Stimulated activated CD4-positive, alpha-beta T cell treated with anti-CD3 and anti-CD28 coated beads, Interleukin-4, amount 100 ng/mL, for 1 hour (primary cell): Measurements from ENCODE around the gene SMCHD1.
A peak's percentile ranks its signal among the peaks of the same experiment; 100 is the strongest.

Experiments
- DNase-seq: peaks from one replicate; pipeline ENCODE4 v3.0.0-alpha.2; 2020

SMCHD1 gene

GRCh38 chr18:2655178-2655953, at the start of gene SMCHD1:
SMCHD1 (plus strand) TSS chr18:2655726; CDS start chr18:2656076, 350 bp downstream.
- peak; percentile 94 for DNase-seq

GRCh38 chr18:2606335-2606734, 49.2 kb upstream of the SMCHD1 start:
- no peak for DNase-seq

- DNase-seq = no peak
These were observed 45.9 kb upstream of the SMCHD1 start for GRCh38 chr18:2609604-2610003.

GRCh38 chr18:2610549-2610948, 45.0 kb upstream of the SMCHD1 start:
- DNase-seq = no peak

- no peak for DNase-seq
These were observed 42.5 kb upstream of the SMCHD1 start for GRCh38 chr18:2612996-2613395.

GRCh38 chr18:2617401-2617998, 38.0 kb upstream of the SMCHD1 start:
- no peak for DNase-seq

GRCh38 chr18:2618009-2618408, 37.5 kb upstream of the SMCHD1 start:
- DNase-seq = no peak

GRCh38 chr18:2625217-2625616, 30.3 kb upstream of the SMCHD1 start:
- no peak for DNase-seq

GRCh38 chr18:2627821-2628276, 27.7 kb upstream of the SMCHD1 start:
- DNase-seq = no peak

- no peak for DNase-seq
These were observed 26.5 kb upstream of the SMCHD1 start for GRCh38 chr18:2629003-2629402.

GRCh38 chr18:2635586-2635985, 19.9 kb upstream of the SMCHD1 start:
- no peak for DNase-seq

GRCh38 chr18:2636126-2636631, 19.3 kb upstream of the SMCHD1 start:
- DNase-seq = no peak

GRCh38 chr18:2641638-2642037, 13.9 kb upstream of the SMCHD1 start:
- DNase-seq = no peak

- no peak for DNase-seq
These were observed 12.8 kb upstream of the SMCHD1 start for GRCh38 chr18:2642771-2643170.

GRCh38 chr18:2644535-2644934, 11.0 kb upstream of the SMCHD1 start:
- no peak for DNase-seq

- no peak for DNase-seq
These were observed 3.5 kb upstream of the SMCHD1 start for GRCh38 chr18:2651981-2652380.

GRCh38 chr18:2653467-2653866, 2.1 kb upstream of the SMCHD1 start:
- DNase-seq = no peak

GRCh38 chr18:2654169-2654927, 1.2 kb upstream of the SMCHD1 start:
- DNase-seq = no peak

- DNase-seq = peak; percentile 75
These were observed 673 bp upstream of the SMCHD1 start for GRCh38 chr18:2654928-2655177.

- DNase-seq = no peak
These were observed 369 bp downstream of the SMCHD1 start for GRCh38 chr18:2655954-2656236.

- DNase-seq = peak; percentile 53
These were observed 883 bp downstream of the SMCHD1 start for GRCh38 chr18:2656237-2656980.

GRCh38 chr18:2656981-2657512, 1.5 kb downstream of the SMCHD1 start:
- no peak for DNase-seq

GRCh38 chr18:2657788-2658458, 2.4 kb downstream of the SMCHD1 start:
- DNase-seq = no peak
